PC-9 (cell line): Measurements from ENCODE around the gene IGF2. TPM values are rescaled to one million over a fixed set of nuclear protein-coding genes. Genes with fewer than 3 reads are reported as not detected.

ENCODE experiments used
- BruUV-seq: library from RNA; stranded (reverse); fragments of 400-500 nt; replicated peaks from 2 replicates; lab custom pipeline; 2021; lab: Mats Ljungman, UMichigan
- CTCF ChIA-PET: fragments of 300-600 bp; sonication (Branson Sonifier 250); formaldehyde crosslinking; loops from one replicate; lab custom pipeline; 2022; ENCODE audit warnings: antibody characterized with exemption; lab: Charles Lee
- POLR2A ChIA-PET: fragments of 300-600 bp; sonication (Branson Sonifier 250); formaldehyde crosslinking; loops from one replicate; lab custom pipeline; 2022; ENCODE audit warnings: antibody characterized with exemption; ENCODE audit not compliant: unreplicated experiment; lab: Charles Lee
- DNase-seq, 2 experiments: peaks; one replicate each; pipeline versions ENCODE4 v3.0.0 to v3.0.0-alpha.2; 2015 to 2022; ENCODE audit warnings: mixed read lengths in 1 of 2
- H2AFZ ChIP-seq: fragments of 200-600 bp; sonication (generic); 2 replicates; pipeline ENCODE4 v1.8.1; 2017; ENCODE audit warnings: antibody characterized with exemption
- H3F3A ChIP-seq: fragments of 200-600 bp; sonication (generic); 2 replicates; pipeline ENCODE4 v1.8.1; 2017; ENCODE audit warnings: antibody characterized with exemption, mild to moderate bottlenecking, low read depth; ENCODE audit not compliant: insufficient read depth
- H3K27ac ChIP-seq: fragments of 200-600 bp; sonication (generic); 2 replicates; pipeline ENCODE4 v1.6.1; 2016; ENCODE audit warnings: mixed run types
- H3K27me3 ChIP-seq: fragments of 200-600 bp; sonication (generic); 2 replicates; pipeline ENCODE4 v1.6.1; 2016; ENCODE audit warnings: low read depth, mixed run types; ENCODE audit not compliant: insufficient read depth
- H3K36me3 ChIP-seq: fragments of 200-600 bp; sonication (generic); 2 replicates; pipeline ENCODE4 v1.6.1; 2016; ENCODE audit warnings: low read depth, mixed run types
- H3K4me1 ChIP-seq: fragments of 200-600 bp; sonication (generic); replicated peaks from 2 replicates; pipeline ENCODE4 v1.6.1; 2016; ENCODE audit warnings: mixed run types; ENCODE audit not compliant: insufficient read depth
- H3K4me2 ChIP-seq: fragments of 200-600 bp; sonication (generic); 2 replicates; pipeline ENCODE4 v1.6.1; 2017; ENCODE audit warnings: mixed run types
- H3K4me3 ChIP-seq: fragments of 200-600 bp; sonication (generic); 2 replicates; pipeline ENCODE4 v1.6.1; 2016; ENCODE audit warnings: mixed run types
- H3K79me2 ChIP-seq: fragments of 200-600 bp; sonication (generic); 2 replicates; pipeline ENCODE4 v1.6.1; 2017; ENCODE audit warnings: low read depth, mixed run types
- H3K9me2 ChIP-seq: fragments of 200-600 bp; sonication (generic); 2 replicates; pipeline ENCODE4 v1.8.1; 2017; ENCODE audit warnings: mild to moderate bottlenecking; ENCODE audit not compliant: insufficient read depth
- H3K9me3 ChIP-seq: fragments of 200-600 bp; sonication (generic); 2 replicates; pipeline ENCODE4 v1.8.1; 2016; ENCODE audit warnings: low read depth; ENCODE audit not compliant: insufficient read depth
- H4K20me1 ChIP-seq: fragments of 200-600 bp; sonication (generic); 2 replicates; pipeline ENCODE4 v1.8.1; 2017; ENCODE audit not compliant: insufficient read depth
- CTCF ChIP-seq: fragments of 200-600 bp; sonication (generic); conservative IDR thresholded peaks from 2 replicates; pipeline ENCODE4 v1.6.1; 2017; ENCODE audit warnings: mixed run types, antibody characterized with exemption, mild to moderate bottlenecking, moderate library complexity
- EZH2 ChIP-seq: fragments of 200-600 bp; sonication (generic); IDR thresholded peaks from 2 replicates; pipeline ENCODE4 v1.8.0; 2017; ENCODE audit warnings: antibody characterized with exemption, low read depth
- intact Hi-C: fragments of 100-400 bp; cut with micrococcal nuclease; formaldehyde crosslinking; loops from one replicate; pipeline ENCODE4 v1.10.0; 2022; ENCODE audit not compliant: unreplicated experiment
- microRNA-seq: library from miRNA; unstranded; fragments of <30 nt; microRNA quantifications from one replicate; pipeline ENCODE4 v1.2.0, GENCODE V29; 2021; ENCODE audit warnings: borderline number of aligned reads, borderline replicate concordance
- total RNA-seq: library from RNA; stranded (reverse); gene quantifications from 2 replicates; pipeline ENCODE4 v1.2.3, GENCODE V29; 2021

Gene IGF2
- total RNA-seq, 1 experiment from 2014 or later = 0.24 TPM

DNA sequence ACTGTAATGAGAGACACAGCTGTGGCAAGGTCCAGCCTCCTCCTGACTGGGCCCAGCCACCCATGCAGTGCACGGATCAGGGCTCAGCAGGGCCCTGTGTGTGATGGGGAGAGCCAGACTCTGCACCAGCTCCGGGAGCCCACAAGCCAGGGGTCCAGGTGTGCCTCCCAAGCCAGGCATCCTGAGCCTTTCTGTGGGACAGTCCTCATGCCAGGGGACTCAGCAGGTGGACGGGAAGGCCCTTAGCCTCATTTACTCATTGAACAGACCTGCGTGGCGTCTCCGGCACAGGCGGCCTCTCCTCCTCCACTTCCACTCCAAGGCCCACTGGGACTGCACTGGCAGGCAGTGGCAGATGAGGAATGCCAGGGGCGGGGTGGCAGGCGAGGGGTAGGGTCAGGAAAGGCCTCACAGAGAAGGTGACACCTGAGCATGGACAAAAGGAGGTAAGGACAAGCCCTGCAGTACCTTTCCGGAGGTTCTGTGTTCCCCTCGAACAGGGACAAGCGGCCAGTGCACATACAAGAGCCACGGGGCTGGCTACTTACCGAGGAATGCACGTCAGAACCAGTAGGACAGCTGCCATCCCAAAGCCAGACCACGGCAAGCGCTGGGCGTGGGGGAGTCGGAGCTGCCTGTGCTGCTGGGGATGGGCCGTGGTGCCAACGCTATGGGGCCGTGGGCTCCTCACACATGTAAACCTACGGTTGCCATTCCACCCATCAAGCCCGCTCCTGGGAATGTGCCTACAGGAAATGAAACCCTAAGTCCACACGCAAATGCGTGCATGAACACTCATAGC is 52.7 kb downstream of the IGF2 start:
- intact Hi-C loops = no loop called here
- TF ChIP-seq CTCF (no peak), EZH2 (no peak)

GRCh38 chr11:2085251-2086066 is 53.7 kb downstream of the IGF2 start:
- H4K20me1 ChIP-seq = no peaks in the 10 kb centered on the region
- CTCF ChIA-PET = no interaction called here
- intact Hi-C loops = no loop called here

More for the DNA sequence above, 52.7 kb downstream of the IGF2 start:
- no peak for DNase-seq
- Histone ChIP-seq H3K27me3 (no peaks in the 10 kb centered on the region), H3K4me1 (no peaks in the 10 kb centered on the region), H3K4me2 (no peak overlapping the region), H3K9me2 (no peaks in the 10 kb centered on the region), H3K36me3 (no peaks in the 10 kb centered on the region), H3F3A (no peaks in the 10 kb centered on the region), H2AFZ (no peak overlapping the region), H3K27ac (no peak overlapping the region), H3K79me2 (no peaks in the 10 kb centered on the region), H3K4me3 (no peak overlapping the region), H4K20me1 (no peaks in the 10 kb centered on the region), H3K9me3 (no peaks in the 10 kb centered on the region)
- ChIA-PET POLR2A (no interaction called here), CTCF (no interaction called here)
- BruUV-seq = no TSS peak

DNA sequence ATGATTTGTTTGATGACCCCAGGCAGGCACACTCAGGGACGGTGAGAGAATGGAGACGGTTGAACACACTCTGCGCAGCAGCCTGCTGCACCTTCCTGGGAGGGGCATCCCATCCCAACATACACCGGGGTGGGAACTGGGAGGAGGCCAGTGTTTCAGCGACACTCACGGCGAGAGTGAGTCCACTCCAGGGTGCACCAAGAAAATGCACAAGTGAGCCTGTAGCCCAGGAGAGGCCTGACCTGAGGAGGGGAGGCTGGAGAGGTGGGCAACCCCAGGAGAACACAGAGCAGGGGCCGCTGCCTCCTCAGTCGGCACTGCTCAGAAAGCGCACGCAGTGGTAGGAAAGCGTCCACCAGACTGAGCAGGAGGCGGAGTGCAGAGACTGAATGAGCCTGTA is 54.5 kb downstream of the IGF2 start:
- TF ChIP-seq EZH2 = no peak
- TF ChIP-seq CTCF = no peak
- CTCF ChIA-PET = no interaction called here

More at GRCh38 chr11:2085251-2086066, 53.7 kb downstream of the IGF2 start:
- no peak overlapping the region for H3K4me2 ChIP-seq
- POLR2A ChIA-PET = no interaction called here
- no peaks in the 10 kb centered on the region for H3K9me3 ChIP-seq
- H3K27ac ChIP-seq = no peak overlapping the region
- H3K4me1 ChIP-seq = no peaks in the 10 kb centered on the region
- no peaks in the 10 kb centered on the region for H3K27me3 ChIP-seq
- no peaks in the 10 kb centered on the region for H3K9me2 ChIP-seq
- no peaks in the 10 kb centered on the region for H3K36me3 ChIP-seq
- TF ChIP-seq CTCF = no peak
- no peak for TF ChIP-seq EZH2
- no peak overlapping the region for H3K4me3 ChIP-seq
- no peaks in the 10 kb centered on the region for H3F3A ChIP-seq
- no peak overlapping the region for H2AFZ ChIP-seq
- no peaks in the 10 kb centered on the region for H3K79me2 ChIP-seq
- BruUV-seq = no TSS peak
- DNase-seq = no peak

More for the DNA sequence above, 54.5 kb downstream of the IGF2 start:
- Histone ChIP-seq H3K27ac (no peak overlapping the region), H3K9me2 (no peaks in the 10 kb centered on the region), H2AFZ (no peak overlapping the region), H3K79me2 (no peaks in the 10 kb centered on the region), H3K36me3 (no peaks in the 10 kb centered on the region), H3K4me3 (no peak overlapping the region), H4K20me1 (no peaks in the 10 kb centered on the region), H3K4me2 (no peak overlapping the region), H3K9me3 (no peaks in the 10 kb centered on the region), H3F3A (no peaks in the 10 kb centered on the region), H3K27me3 (no peaks in the 10 kb centered on the region), H3K4me1 (no peaks in the 10 kb centered on the region)
- BruUV-seq = no TSS peak
- POLR2A ChIA-PET = no interaction called here
- intact Hi-C loops = no loop called here
- no peak for DNase-seq

Small RNAs within 50 kb of the gene (microRNA-seq; reads per million reads assigned to microRNA genes)
- gene MIR4686 (not detected), gene MIR483 (not detected)

Other genes starting within 250 kb of the IGF2 start
- gene PRR33, start 247.5 kb downstream of the IGF2 start, total RNA-seq = not detected in 2 replicates
- gene TNNT3, start 219.7 kb downstream of the IGF2 start, total RNA-seq = 0.60 TPM in 1 of 2 replicates, not detected in the other
- gene MRPL23, start 192.1 kb downstream of the IGF2 start, total RNA-seq = 66.4 and 76.3 TPM in 2 replicates
- gene H19, start 141.5 kb downstream of the IGF2 start, total RNA-seq = 0.26 and 0.53 TPM in 2 replicates
- not detected in 2 replicates for gene INS, start 21.8 kb upstream of the IGF2 start, total RNA-seq
- gene TH, start 32.4 kb upstream of the IGF2 start, total RNA-seq = 2.2 and 2.5 TPM in 2 replicates
- not detected in 2 replicates for gene ASCL2, start 131.2 kb upstream of the IGF2 start, total RNA-seq
- not detected in 2 replicates for gene C11orf21, start 162.5 kb upstream of the IGF2 start, total RNA-seq
- gene TSPAN32, start 162.6 kb upstream of the IGF2 start, total RNA-seq = not detected in 2 replicates
- 180 and 231 TPM in 2 replicates for gene CD81, start 237.9 kb upstream of the IGF2 start, total RNA-seq